OCI-M2 (cell line): ENCODE data around the gene MYO10.
"Not testable (repeated sequence)": the region's sequence is repeated elsewhere in the genome, so short reads cannot be mapped to it uniquely, and the experiment has no call there.

Experiments used
- DNase-seq: peaks from one replicate; lab custom pipeline; 2025; ENCODE audit not compliant: unreplicated experiment; lab: John Stamatoyannopoulos, UW

The MYO10 gene

DNA sequence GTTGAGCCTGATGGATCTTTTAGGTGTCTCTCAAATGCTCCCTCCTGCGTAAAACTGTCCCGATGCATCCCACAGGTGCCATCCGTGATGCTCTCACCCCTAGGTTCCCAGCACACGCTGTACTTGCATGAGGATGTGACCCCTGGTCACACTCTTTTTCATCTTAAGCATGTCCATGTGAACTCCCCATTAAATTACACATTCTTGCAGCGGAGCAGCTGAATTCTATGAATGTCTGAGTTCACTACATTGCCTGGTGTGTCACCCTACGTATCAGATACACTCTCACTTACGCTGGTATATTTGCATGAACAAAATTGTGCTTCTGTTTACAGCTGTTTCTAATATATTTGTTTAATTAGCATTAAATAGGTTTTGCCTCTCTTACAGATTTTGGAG, 214.0 kb downstream of the MYO10 start:
- no peak for DNase-seq

DNA sequence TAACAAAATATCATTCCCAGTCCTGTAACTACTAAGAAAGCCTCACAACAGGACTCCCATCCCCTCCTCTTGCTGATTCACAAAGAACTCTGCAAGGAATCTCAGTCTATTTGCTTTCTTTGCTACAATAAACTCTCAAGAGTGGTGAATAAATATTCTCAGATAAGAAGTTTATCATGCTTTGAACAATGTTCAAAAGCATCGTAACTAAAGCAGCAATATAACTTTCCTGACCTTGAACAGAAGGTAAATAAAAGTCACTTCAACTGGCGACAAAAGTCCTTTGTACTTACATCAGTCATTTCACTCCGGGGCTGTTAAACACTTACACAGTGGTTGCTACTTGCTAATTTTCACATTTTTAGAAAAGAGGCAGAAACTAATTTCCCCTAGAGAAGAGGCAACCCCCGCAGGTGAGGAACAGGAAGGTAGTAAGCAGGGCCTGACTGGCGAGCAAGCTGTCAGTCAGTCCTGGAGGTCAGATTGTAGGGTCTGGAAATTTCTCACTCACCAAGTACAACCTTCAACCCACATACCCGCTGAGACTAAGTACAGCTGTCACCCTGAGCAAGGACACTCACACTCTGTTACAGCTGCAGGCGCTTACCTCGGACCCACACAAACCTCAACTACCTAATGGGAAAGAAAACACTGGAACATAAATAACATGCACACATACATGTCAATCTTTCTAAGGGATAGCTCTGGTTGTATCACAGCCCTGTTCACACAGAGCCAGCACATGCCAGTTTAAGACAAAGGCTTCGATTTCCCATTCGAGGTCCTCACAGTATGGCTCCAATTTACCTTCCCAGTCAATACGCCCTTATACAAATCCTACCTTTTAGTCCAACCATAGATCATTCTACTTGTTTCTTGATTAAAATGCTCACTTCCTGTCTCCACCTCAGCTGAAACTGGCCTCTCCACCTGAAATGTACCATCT, 214.7 kb downstream of the MYO10 start:
- DNase-seq, result no peak

DNA sequence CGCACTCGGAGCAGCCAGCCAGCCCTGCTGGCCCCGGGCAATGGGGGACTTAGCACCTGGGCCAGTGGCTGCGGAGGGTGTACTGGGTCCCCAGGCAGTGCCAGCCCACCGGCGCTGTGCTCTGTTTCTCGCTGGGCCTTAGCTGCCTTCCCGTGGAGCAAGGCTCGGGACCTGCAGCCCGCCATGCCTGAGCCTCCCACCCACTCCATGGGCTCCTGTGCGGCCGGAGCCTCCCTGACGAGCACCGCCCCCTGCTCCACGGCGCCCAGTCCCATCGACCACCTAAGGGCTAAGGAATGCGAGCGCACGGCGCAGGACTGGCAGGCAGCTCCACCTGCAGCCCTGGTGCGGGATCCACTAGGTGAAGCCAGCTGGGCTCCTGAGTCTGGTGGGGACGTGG, 218.1 kb downstream of the MYO10 start:
- DNase-seq, result not testable (repeated sequence)

DNA sequence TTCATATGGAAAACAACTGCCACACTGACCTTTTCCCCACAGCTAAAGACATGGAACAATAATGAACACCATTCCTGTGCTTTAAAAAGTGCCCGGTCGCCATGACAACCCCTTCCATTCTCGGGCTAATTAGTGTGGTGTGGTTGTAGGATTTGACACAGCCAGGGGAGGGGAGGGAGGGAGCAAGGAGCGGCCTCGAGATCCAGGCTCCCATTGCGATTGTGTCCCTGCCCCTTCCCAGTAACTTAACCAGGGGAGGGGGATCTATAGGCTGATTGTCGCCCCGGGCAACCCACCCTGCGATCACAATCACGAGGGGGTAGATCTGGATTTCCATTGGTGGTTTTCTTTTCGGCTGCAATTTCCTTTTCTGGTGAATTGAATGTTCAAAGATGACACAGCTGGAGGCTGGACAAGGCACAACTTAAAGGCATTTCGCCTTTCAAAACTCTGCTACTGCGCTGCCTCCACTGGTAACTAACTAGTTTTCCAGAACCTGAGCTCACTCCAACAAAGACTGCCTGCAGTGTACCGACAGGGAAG, 222.6 kb downstream of the MYO10 start:
- DNase-seq, result no peak

DNA sequence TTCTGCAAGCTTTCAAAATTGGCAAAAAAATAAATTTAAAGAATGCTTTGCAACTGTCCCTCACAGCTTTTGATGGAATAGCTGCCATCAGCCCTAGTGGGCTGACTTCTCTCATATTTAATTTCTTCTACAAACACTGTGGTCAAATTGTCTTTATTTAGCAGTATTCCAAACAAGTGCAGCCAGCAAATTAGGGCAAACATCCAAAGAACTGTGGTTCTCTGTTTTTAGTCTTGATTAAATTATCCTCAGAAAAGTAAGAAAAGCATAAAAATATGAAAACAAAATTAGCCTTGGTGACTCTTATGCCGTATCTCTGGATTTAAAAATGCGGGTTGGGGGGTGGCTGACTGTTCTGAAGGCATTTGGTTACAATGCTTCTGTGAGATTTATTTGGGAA, 223.5 kb downstream of the MYO10 start:
- DNase-seq, result no peak

DNA sequence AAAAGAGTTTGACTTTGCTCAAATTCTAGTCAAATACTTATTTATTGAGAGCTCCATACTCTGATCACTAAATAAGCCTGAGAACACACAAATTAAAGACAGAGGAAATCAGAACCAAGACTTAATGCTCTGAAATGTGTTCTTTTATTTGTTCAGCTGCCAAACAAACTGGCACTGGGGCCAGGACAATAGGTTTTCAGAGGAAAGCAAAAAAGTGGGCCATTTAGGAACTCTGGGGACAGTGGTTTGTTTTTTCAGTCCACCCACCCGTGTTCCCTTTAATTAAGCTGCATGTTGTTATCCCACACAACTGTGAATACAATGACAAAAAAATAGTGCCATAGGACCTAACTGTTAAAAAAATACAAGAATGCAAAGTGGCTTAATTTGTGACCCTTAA, 223.9 kb downstream of the MYO10 start:
- no peak for DNase-seq

DNA sequence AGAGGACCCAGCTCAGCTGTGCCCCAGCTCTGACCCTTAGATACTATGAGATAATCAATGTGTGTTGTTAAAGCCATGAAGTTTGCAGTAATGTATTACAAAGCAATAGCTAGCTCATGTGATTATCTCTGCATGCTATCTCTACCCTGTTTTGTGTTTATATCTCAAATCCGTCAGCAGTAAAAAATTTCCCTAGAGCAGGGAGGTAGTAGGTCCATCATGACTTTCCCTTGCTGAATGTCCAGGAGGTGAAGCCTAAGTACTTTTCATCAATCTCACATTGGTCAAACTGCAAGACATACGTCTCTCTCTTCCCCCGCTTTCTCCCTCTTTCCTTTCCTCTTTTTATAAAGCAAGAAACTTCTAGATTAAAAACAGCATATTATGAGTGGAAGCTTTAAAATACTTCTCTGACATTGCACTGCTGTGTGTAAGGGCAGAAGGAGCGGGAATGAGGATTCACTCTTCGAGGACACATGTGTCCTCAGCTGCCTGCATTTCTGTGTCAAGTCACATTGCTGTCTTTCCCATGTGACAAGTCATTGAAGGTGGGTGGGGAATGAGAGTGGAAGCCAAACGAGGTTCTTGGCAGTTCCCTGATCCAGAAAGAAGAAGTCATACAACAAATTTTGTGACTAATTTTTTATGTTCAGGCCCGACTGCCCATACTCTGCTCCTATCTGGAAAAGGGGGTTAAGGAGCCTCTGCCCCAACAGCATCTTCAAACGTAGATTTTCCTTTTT, 226.2 kb downstream of the MYO10 start:
- no peak for DNase-seq

DNA sequence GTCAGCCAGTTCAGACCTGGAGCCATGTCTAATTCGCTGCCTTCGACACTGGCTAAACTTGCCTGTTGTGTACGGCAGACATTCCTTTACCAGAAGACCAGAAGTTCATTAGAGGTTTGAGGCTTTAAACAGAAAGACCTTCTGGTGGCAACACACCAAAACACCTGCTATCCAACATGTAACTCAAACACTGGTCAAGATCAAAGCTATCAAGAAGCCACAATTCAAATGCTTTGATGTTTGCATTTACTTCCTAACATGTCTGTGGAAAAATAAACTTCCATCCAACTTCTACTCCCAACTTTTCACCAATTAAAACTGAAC, 228.3 kb downstream of the MYO10 start:
- no peak for DNase-seq

DNA sequence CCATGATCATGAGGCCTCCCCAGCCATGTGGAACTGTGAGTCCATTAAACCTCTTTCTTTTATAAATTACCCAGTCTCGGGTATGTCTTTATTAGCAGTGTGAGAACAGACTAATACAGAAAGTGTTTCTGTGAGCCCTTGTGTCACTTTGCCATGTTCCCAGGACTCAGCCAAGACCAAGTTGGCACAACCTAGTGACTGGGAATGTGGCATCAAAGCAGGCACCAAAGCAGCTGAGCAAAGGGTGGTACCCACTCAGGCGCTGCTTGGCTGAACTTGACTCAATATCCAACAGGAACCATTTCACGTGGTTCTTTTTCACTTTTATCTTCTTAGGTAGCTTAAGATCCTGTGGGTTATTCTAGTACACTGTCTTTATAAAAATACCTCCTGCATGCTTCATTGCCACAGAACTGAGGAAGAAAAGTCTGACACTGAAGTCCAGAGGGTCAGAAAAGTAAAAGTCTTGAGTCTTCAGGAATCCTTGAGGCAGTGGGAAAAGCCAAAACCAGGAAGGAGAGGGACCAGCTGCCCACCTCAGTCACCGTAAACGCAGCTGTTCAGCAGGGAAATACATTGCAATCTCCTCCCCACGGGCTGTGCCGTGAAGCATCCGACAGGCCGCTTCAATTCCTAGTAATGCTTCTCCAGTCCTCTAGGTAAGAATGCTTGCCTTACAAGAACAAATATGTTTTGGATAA, 228.8 kb downstream of the MYO10 start:
- DNase-seq, result no peak

DNA sequence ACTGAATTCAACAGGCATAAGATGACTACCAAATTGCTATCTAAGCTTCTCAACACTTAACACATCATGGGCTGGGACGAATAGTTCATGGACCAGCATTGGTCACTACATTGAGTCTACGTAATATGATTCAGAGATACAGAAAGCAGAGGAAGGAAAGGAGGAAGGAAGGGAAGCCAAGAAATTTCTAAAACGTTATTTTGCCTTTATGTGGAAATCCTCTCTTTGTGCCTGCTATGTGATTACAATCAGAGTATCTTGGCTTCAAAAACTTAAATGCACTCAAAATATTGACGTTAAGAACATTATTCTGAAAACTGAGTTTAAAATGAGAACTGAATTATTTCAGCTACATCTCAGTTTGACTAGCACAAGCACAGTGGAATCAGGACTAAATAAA, 231.1 kb downstream of the MYO10 start:
- no peak for DNase-seq

DNA sequence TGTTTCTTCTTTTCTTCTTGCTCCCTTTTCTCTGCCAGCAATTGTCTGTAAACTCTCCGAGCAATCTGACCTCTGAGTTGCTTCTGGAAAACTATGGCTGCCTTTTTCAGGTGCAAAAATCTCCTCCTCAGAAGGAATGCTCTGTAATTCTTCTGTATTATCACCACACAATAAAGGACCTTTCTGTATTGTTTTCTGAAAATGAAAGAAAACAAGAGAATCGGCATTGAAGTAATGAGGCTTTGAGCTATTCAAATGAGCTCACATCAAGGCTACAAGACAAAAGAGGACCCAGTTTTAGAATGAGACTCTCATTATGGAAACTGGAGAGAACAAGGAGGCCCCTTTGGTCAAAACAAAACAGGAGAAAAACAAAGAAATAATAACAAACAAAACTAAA, 233.1 kb downstream of the MYO10 start:
- DNase-seq, result no peak

DNA sequence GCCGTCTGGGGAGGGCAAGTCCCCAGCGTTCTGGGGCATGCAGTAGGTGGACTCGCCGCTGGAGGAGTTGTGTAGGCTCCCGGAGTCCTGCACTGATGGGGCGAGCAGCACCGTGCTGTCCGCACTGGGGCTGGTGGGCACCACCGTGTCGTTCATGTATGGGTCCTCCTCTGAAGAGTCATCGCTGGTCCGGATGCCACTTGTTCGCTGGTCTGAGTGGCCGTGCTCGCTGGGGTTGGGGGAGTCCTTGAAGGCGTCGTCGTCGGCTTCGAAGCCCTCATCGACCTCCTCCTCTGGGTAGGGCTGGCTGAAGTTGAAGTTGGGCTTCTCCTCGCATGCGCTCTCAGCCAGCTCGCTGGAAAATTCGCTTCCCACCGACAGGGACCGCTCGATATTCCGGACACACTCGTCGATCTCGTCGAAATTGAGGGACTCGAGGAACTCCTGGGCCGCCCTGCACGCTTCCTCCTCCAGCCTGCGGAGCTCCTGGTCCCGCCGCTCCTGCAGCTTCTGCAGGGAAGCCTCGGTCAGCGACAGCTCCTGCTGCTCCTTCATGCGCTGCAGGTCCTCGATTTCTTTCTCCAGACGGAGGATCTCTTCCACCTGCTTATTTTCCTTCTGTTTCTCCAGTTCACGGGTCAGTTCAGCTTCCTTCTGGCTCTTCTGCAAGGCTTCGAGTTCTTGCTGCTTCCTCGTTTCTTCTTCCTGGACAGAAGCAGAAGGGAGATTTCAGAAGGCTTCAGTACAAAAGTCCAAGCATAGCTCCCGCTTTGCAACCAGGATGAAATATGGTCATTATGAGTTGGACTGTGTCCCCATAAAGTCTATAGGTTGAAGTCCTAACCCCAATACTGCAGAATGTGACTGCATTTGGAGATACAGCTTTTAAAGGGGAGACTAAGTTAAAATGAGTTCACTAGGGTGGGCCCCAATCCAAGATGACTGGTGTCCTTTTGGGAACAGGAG, 234.7 kb downstream of the MYO10 start:
- no peak for DNase-seq

DNA sequence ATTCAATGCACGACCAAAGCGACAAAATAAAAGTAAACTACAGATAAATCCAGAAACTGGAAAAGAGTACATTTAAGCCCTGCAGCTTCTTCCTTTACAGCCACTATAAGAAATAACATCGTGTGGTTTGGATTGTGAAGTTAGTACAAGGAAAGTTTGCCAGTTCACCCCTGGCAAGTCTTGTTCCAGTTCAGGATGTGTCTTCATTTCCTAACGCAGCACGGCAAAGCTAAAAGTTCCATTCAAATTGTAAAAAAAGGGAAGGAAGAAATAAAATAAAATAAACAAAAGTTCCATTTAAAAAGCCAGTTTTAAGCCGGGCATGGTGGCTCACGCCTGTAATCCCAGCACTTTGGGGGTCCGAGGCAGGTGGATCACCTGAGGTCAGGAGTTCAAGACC, 236.0 kb downstream of the MYO10 start:
- no peak for DNase-seq

DNA sequence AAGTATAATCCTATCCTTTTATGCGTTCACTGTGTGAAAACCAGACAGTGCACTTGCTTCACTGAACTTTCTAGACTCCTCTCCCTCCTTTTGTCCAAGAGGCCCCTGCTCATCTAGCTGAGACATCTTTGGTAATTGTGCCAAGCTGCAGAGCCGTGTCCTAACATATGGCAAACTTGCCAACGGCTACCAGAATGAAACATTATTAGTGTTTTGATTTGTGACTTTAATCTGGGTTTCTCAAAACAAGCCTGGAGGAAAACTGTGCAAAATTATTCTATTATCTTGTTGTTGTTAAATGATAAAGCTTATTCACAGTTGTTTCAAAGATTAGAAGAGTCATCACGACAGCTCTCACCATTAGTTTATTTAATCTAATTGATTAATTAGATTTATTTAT, 240.3 kb downstream of the MYO10 start:
- no peak for DNase-seq

DNA sequence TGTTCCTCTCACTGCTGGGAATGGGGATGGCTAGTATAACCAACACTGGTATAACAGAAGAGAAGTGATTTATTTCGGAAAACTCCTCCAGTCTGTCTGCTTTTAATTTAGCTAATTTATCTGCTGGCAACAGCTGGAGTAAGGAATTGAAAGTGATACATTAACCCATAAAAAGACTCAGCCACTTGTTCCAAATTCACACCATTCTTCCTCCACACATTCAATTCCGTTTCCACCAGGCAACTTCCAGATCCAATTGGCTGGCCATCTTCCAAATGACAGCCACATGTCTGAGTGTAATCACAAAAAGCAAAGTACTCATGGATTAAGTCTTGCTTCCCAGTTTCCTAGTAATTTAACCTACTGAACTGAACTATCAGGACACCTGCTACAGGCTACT, 242.2 kb downstream of the MYO10 start:
- DNase-seq, result no peak

DNA sequence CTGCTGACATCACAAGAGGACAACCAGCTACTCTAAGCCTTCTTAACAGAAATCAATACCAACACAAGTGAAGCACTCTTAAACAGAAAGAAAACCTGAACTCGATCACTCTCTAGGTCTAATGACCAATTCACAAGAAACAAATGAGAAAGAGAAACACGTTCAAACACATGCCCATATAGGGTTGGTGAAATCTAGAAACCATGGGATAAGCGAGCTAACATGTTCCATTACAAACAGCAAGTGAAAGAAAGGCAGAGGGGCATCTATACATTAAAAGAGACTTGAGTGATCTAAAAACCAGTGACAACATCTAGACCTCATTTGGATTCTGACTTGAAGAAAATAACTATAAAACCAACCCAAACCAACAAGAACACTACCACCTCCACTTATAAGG, 244.4 kb downstream of the MYO10 start:
- DNase-seq, result no peak

DNA sequence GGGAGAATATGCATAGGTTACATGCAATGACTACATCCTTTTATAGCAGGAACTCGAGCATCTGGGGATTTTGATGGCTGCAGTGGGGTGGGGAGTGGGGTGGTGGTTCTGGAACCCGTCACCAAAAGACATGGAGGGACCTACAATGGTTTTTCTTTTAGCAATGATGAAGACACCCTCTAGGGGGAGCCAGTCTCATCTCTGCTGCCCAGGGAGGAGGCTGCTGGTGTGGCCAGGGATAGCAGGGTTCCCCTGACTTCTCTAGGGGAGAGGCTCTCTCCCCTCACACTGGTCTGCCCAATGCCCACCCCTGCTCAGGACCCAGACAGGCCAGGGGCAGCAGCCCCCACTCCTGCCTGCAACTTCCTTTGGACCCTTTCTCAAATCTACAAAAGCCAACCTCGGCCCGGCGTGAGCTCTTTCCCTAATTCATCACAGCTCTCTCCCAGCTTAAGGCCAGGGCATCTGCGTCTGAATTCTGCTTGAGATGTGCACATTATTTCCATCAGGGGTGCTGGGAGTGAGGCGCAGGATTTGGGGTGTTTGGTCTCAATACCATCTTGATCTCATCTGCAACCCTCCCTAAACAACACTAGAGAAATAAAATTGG, 245.7 kb downstream of the MYO10 start:
- DNase-seq, result no peak

DNA sequence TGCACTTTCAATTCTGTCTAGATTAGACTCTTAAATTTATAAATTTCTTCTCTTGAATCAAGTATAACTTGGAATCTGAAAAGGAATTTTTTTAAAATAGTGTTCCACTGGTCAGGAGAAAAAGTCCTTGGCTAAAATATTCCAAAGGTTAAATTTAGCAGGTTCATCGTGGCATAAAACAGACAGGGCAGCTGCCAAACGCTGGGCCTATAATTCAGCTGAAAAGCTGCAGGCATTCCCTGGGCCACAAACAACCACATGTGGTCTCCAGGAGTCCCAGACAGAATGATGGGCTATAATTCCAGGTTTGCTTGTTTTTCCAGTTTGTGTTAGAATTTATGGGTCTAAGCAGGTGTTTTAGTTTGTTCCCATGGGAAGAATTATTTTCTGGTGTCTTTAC, 248.2 kb downstream of the MYO10 start:
- no peak for DNase-seq

DNA sequence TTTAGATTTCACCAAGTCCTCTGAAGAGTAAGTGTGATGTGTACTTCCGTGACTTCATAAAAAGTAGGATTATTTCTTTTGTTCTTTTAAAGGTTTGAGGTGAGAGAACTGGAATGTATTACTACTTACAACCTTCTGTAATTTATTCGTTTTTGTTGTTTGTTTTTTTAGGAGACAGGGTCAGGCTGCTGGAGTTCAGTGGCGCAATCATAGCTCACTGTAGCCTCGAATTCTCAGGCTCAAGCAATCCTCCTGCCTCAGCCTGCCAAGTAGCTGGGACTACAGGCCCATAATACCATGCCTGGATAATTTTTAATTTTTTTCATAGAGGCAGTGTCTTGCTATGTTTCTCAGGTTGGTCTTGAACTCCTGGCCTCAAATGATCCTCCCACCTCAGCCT, 251.0 kb downstream of the MYO10 start:
- DNase-seq, result no peak

DNA sequence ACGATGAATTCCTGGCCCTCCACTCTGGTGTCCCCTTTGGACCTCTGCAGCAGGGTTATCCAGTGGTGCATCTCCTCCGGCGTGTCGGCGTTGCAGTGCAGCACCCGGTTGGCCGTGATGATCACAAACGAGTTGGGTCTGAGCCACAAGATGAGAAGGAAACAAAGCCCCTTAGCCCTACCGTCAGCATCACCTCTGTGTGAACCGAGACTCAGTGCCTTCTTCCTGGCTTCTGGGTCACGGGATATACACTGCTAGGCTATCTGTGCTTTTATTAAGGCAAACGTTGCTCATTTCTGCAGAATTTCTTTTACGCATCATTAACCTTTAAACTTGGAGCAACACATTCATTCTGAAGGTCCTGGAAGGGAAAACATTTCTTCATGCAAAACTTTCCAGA, 254.2 kb downstream of the MYO10 start:
- DNase-seq, result no peak
